ENCODE measurements around the gene SIPA1. TPM values are rescaled to one million over a fixed set of nuclear protein-coding genes. Genes with fewer than 3 reads are reported as not detected.

SIPA1 gene
- total RNA-seq, 4 donors from 2014 or later: 22.4 to 174 (median 30.9) TPM

- in situ Hi-C loops (cut with MboI; ENCODE audit: low pct_ligation_motif_present in 1 of 4, low pct_unique_long_range_greater_than_20kb in 1 of 4, low sequenced_read_pairs in 3 of 4): no loop called here
- H3K4me1 ChIP-seq: peaks cover 3 to 21% (median 13%) of the 10 kb centered on the region in 4 donors
- DNase-seq: no peak
- H3K36me3 ChIP-seq: peaks cover 0 to 20% (median 8%) of the 10 kb centered on the region in 4 donors
- H3K4me3 ChIP-seq: no peak overlapping the region
- no peaks in the 10 kb centered on the region for H3K9me3 ChIP-seq
- no peaks in the 10 kb centered on the region for H3K27me3 ChIP-seq
- no peak overlapping the region for H3K27ac ChIP-seq
- intact Hi-C loops (cut with DNase I; ENCODE audit: low total_unique reads): no loop called here
- TF ChIP-seq POLR2AphosphoS5 (IDR thresholded peaks at IDR 0.05): no peak
- TF ChIP-seq EP300 (IDR thresholded peaks at IDR 0.05; ENCODE audit: low read depth): no peak
- no peak for TF ChIP-seq POLR2A (IDR thresholded peaks at IDR 0.05)
- WGBS, 2 donors (ENCODE audit: low coverage in 1 of 2): 94% methylated on average over 29 of the region's 29 CpGs; no CpG with 5 or more reads in 1 of the 2 donors
Observed at GRCh38 chr11:65619281-65619928, 18.5 kb upstream of the SIPA1 start.

- in situ Hi-C loops (cut with MboI; ENCODE audit: low pct_ligation_motif_present in 1 of 4, low pct_unique_long_range_greater_than_20kb in 1 of 4, low sequenced_read_pairs in 3 of 4) (no loop called here), intact Hi-C loops (cut with DNase I; ENCODE audit: low total_unique reads) (no loop called here)
- TF ChIP-seq POLR2A (IDR thresholded peaks at IDR 0.05) (no peak), EP300 (IDR thresholded peaks at IDR 0.05; ENCODE audit: low read depth) (no peak), POLR2AphosphoS5 (IDR thresholded peaks at IDR 0.05) (no peak), CTCF (IDR thresholded peaks at IDR 0.05) (no peak)
- Histone ChIP-seq H3K27ac (no peak overlapping the region), H3K4me1 (peaks cover 3 to 16% (median 13%) of the 10 kb centered on the region in 4 donors), H3K36me3 (peaks cover 0 to 25% (median 8%) of the 10 kb centered on the region in 4 donors), H3K9me3 (no peaks in the 10 kb centered on the region), H3K27me3 (no peaks in the 10 kb centered on the region), H3K4me3 (no peak overlapping the region)
- 93 to 100% methylated on average over 1 to 19 of the region's 19 CpGs for WGBS, 2 donors (ENCODE audit: low coverage in 1 of 2)
- DNase-seq: no peak
Observed at GRCh38 chr11:65620666-65621065, 17.2 kb upstream of the SIPA1 start.

- intact Hi-C loops (cut with DNase I; ENCODE audit: low total_unique reads): no loop called here
- peaks cover 3 to 12% (median 10%) of the 10 kb centered on the region in 4 donors for H3K4me1 ChIP-seq
- WGBS, 2 donors (ENCODE audit: low coverage in 1 of 2): 93 to 99% methylated on average over 3 to 14 of the region's 14 CpGs
- H3K27me3 ChIP-seq: no peaks in the 10 kb centered on the region
- H3K4me3 ChIP-seq: no peak overlapping the region
- H3K9me3 ChIP-seq: no peaks in the 10 kb centered on the region
- no peak overlapping the region for H3K27ac ChIP-seq
- peaks cover 0 to 26% (median 8%) of the 10 kb centered on the region in 4 donors for H3K36me3 ChIP-seq
- no peak for DNase-seq
- in situ Hi-C loops (cut with MboI; ENCODE audit: low pct_ligation_motif_present in 1 of 4, low pct_unique_long_range_greater_than_20kb in 1 of 4, low sequenced_read_pairs in 3 of 4): no loop called here
- TF ChIP-seq CTCF (IDR thresholded peaks at IDR 0.05): no peak
Observed at GRCh38 chr11:65621460-65621859, 16.4 kb upstream of the SIPA1 start.

GRCh38 chr11:65622011-65622410 is 15.9 kb upstream of the SIPA1 start:
- in situ Hi-C loops (cut with MboI; ENCODE audit: low pct_ligation_motif_present in 1 of 4, low pct_unique_long_range_greater_than_20kb in 1 of 4, low sequenced_read_pairs in 3 of 4) (no loop called here), intact Hi-C loops (cut with DNase I; ENCODE audit: low total_unique reads) (no loop called here)
- Histone ChIP-seq H3K27me3 (no peaks in the 10 kb centered on the region), H3K4me1 (peaks cover 0 to 7% (median 5%) of the 10 kb centered on the region in 4 donors), H3K36me3 (peaks cover 0 to 30% (median 8%) of the 10 kb centered on the region in 4 donors), H3K9me3 (no peaks in the 10 kb centered on the region), H3K4me3 (no peak overlapping the region), H3K27ac (no peak overlapping the region)
- WGBS, 2 donors (ENCODE audit: low coverage in 1 of 2): 90 to 96% methylated on average over 2 to 15 of the region's 16 CpGs
- no peak for DNase-seq
- TF ChIP-seq EP300 (IDR thresholded peaks at IDR 0.05; ENCODE audit: low read depth) (no peak), POLR2A (IDR thresholded peaks at IDR 0.05) (no peak), POLR2AphosphoS5 (IDR thresholded peaks at IDR 0.05) (no peak), CTCF (IDR thresholded peaks at IDR 0.05) (no peak)

Data from transverse colon (tissue), 4 donors.